ENCODE measurements around the gene MAP3K4.

The MAP3K4 gene

DNA sequence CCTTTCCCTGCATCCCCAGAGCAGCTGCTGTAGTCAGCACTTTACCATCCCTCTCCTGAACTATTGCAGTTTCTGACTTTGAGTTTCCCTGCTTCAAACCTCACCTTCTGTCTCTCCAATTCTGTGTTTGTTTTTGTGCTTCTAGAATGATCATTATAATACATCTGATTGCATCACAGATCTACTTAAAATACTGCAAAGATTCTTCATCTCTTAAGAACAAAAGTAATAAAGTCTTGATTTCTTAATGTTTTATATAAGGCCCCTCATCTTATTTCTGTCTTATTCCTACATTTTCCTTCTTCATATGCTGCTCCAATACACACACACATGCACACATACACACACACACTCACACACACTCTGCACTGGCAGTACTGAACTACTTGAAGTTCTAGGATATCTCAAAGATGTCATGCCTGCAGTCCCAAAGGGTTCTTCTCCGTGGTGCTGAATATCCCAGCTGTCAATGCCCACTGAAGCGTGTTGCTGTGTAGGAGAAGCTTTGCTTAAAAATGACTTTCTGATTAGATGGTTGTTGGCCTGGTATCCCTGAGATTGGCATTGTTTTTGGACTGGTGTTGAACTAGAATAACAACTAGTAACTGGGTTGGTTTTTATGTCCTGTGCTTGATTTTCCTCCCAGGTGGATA lies 97.2 kb downstream of the MAP3K4 start:
- TF ChIP-seq, protein P1, sequence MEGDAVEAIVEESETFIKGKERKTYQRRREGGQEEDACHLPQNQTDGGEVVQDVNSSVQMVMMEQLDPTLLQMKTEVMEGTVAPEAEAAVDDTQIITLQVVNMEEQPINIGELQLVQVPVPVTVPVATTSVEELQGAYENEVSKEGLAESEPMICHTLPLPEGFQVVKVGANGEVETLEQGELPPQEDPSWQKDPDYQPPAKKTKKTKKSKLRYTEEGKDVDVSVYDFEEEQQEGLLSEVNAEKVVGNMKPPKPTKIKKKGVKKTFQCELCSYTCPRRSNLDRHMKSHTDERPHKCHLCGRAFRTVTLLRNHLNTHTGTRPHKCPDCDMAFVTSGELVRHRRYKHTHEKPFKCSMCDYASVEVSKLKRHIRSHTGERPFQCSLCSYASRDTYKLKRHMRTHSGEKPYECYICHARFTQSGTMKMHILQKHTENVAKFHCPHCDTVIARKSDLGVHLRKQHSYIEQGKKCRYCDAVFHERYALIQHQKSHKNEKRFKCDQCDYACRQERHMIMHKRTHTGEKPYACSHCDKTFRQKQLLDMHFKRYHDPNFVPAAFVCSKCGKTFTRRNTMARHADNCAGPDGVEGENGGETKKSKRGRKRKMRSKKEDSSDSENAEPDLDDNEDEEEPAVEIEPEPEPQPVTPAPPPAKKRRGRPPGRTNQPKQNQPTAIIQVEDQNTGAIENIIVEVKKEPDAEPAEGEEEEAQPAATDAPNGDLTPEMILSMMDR (IDR thresholded peaks at IDR 0.05; ENCODE audit: insufficient read depth, low read depth, low read length, missing control alignments), result no peak

GRCh38 chr6:161091151-161091550 lies 99.6 kb downstream of the MAP3K4 start:
- no peak overlapping the region for H3K4me3 ChIP-seq (ENCODE audit: low read depth, low read length)
- TF ChIP-seq, protein P1 (IDR thresholded peaks at IDR 0.05; ENCODE audit: insufficient read depth, low read depth, low read length, missing control alignments), result no peak
- DNase-seq (ENCODE audit: low read depth), result no peak

More for the DNA sequence above, 97.2 kb downstream of the MAP3K4 start:
- no peak overlapping the region for H3K4me3 ChIP-seq (ENCODE audit: low read depth, low read length)
- no peak for DNase-seq (ENCODE audit: low read depth)

- H3K4me3 ChIP-seq (ENCODE audit: low read depth, low read length), result no peak overlapping the region
- TF ChIP-seq, protein P1 (IDR thresholded peaks at IDR 0.05; ENCODE audit: insufficient read depth, low read depth, low read length, missing control alignments), result no peak
- no peak for DNase-seq (ENCODE audit: low read depth)
Measured at GRCh38 chr6:161091972-161092701, 100.6 kb downstream of the MAP3K4 start.

DNA sequence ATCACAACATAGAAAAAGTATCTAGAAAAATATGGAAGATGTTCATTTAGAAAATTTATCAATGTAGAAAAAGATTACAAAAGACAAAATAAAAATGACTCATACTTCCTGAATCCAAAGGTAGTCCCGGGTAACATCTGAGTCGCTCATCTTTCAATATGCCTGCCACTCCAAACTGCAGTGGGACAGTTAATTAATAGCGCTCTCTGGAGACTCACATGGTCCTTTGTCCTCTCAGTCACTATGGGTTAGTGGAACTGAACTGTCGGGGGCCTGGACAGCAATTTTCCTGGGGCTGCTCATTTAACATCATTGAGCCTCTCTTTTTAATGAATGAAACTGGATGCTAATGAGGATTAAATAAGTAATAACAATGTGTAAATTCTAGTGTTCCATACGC lies 103.4 kb downstream of the MAP3K4 start:
- DNase-seq (ENCODE audit: low read depth), result no peak
- H3K4me3 ChIP-seq (ENCODE audit: low read depth, low read length), result no peak overlapping the region
- TF ChIP-seq, protein P1 (IDR thresholded peaks at IDR 0.05; ENCODE audit: insufficient read depth, low read depth, low read length, missing control alignments), result no peak

DNA sequence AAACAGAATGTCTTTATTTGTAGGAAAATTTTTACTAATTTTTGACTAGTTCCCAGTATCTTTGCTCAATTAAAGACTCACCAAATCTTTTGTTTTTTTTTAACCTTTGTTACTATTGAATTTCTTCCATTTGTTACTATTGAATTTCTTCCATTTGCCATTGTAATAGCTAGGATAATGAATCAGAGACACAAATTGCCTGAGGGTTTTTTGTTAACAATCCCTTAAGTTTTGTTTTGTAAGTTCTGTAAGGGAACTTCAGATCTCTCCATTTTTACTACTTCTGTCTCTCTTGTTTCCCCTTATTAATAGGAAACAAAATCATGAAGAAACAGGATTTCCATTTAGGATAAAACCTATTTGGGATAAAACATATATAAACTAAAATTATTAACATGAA lies 104.3 kb downstream of the MAP3K4 start:
- no peak for DNase-seq (ENCODE audit: low read depth)
- H3K4me3 ChIP-seq (ENCODE audit: low read depth, low read length), result no peak overlapping the region
- TF ChIP-seq, protein P1 (IDR thresholded peaks at IDR 0.05; ENCODE audit: insufficient read depth, low read depth, low read length, missing control alignments), result no peak

DNA sequence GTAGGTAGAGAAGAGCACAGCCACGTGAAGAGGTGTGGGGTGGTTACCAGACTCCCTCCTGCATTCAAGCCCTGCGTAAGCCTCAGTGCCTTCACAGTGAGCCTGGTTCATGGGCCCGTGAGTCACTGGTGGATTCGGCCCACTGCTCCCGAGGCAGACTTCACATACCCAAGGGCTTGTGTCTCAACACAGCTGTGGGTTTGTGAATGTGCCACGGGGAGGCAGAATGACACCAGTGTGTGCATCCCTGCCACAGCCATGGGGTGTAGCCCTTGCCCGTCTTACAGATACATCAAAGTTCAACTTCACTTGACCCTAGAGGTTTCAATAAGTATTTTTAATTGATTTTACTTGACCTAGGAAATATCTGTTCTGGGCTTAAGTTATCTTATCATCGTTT lies 108.5 kb downstream of the MAP3K4 start:
- no peak overlapping the region for H3K4me3 ChIP-seq (ENCODE audit: low read depth, low read length)
- DNase-seq (ENCODE audit: low read depth), result no peak
- TF ChIP-seq, protein P1 (IDR thresholded peaks at IDR 0.05; ENCODE audit: insufficient read depth, low read depth, low read length, missing control alignments), result no peak

All from GM12865 (cell line).